PC-3 (cell line): ENCODE results near the gene STXBP6. TPM values are rescaled to one million over a fixed set of nuclear protein-coding genes. Genes with fewer than 3 reads are reported as not detected.

Source experiments
- ATAC-seq: fragments of 200-7000 bp; cut with Tn5 transposase; 2 replicates; pipeline ENCODE4 v1.9.1; 2020; ENCODE audit warnings: mild to moderate bottlenecking, moderate library complexity
- BruUV-seq: library from RNA; stranded (reverse); fragments of 400-500 nt; replicated peaks from 2 replicates; lab custom pipeline; 2021; lab: Mats Ljungman, UMichigan
- CTCF ChIA-PET: fragments of 300-600 bp; sonication (Branson Sonifier 250); formaldehyde crosslinking; loops from one replicate; lab custom pipeline; 2022; ENCODE audit warnings: antibody characterized with exemption; lab: Charles Lee
- POLR2A ChIA-PET: fragments of 300-600 bp; sonication (Branson Sonifier 250); formaldehyde crosslinking; loops from one replicate; lab custom pipeline; 2022; ENCODE audit warnings: antibody characterized with exemption; ENCODE audit not compliant: unreplicated experiment; lab: Charles Lee
- DNase-seq: peaks from one replicate; pipeline ENCODE4 v3.0.0-alpha.2; 2015
- H2AFZ ChIP-seq: fragments of 300-600 bp; sonication (generic); 2 replicates; pipeline ENCODE4 v1.6.0; 2016; ENCODE audit warnings: antibody characterized with exemption, low read length
- H3F3A ChIP-seq: fragments of 300-600 bp; sonication (generic); one replicate; pipeline ENCODE4 v1.6.0; 2017; ENCODE audit warnings: antibody characterized with exemption, low read length, control low read depth, mild to moderate bottlenecking; ENCODE audit not compliant: unreplicated experiment
- H3K27ac ChIP-seq: fragments of 300-600 bp; sonication (generic); 2 replicates; pipeline ENCODE4 v1.5.1; 2016; ENCODE audit warnings: mild to moderate bottlenecking, low read length
- H3K27me3 ChIP-seq: fragments of 300-600 bp; sonication (generic); 2 replicates; pipeline ENCODE4 v1.6.1; 2016; ENCODE audit warnings: low read length, mixed read lengths
- H3K36me3 ChIP-seq: fragments of 300-600 bp; sonication (generic); 2 replicates; pipeline ENCODE4 v1.6.1; 2016; ENCODE audit warnings: low read depth, mixed run types, low read length, mixed read lengths
- H3K4me1 ChIP-seq: fragments of 300-600 bp; sonication (generic); 2 replicates; pipeline ENCODE4 v1.5.1; 2016; ENCODE audit warnings: low read length; ENCODE audit not compliant: insufficient read depth
- H3K4me2 ChIP-seq: fragments of 300-600 bp; sonication (generic); 2 replicates; pipeline ENCODE4 v1.6.0; 2016; ENCODE audit warnings: low read length
- H3K4me3 ChIP-seq: fragments of 300-600 bp; sonication (generic); 2 replicates; pipeline ENCODE4 v1.5.1; 2016; ENCODE audit warnings: mild to moderate bottlenecking, low read length, mixed read lengths
- H3K79me2 ChIP-seq: fragments of 300-600 bp; sonication (generic); 2 replicates; pipeline ENCODE4 v1.6.1; 2017; ENCODE audit warnings: low read length, mixed read lengths
- H3K9ac ChIP-seq: fragments of 300-600 bp; sonication (generic); 2 replicates; pipeline ENCODE4 v1.6.0; 2016; ENCODE audit warnings: mild to moderate bottlenecking, low read length
- H3K9me2 ChIP-seq: fragments of 300-600 bp; sonication (generic); replicated peaks from 2 replicates; pipeline ENCODE4 v1.6.1; 2016; ENCODE audit warnings: mixed run types, low read length, mixed read lengths
- H3K9me3 ChIP-seq: fragments of 300-600 bp; sonication (generic); 2 replicates; pipeline ENCODE4 v1.6.1; 2016; ENCODE audit warnings: low read length, mixed read lengths
- H4K20me1 ChIP-seq: fragments of 300-600 bp; sonication (generic); 2 replicates; pipeline ENCODE4 v1.6.1; 2016; ENCODE audit warnings: low read length, mixed read lengths
- EZH2 ChIP-seq: fragments of 300-600 bp; sonication (generic); IDR thresholded peaks from one replicate; pipeline ENCODE4 v1.6.1; 2017; ENCODE audit warnings: antibody characterized with exemption, mild to moderate bottlenecking, low read length; ENCODE audit not compliant: unreplicated experiment
- EZH2phosphoT487 ChIP-seq: fragments of 300-600 bp; sonication (generic); IDR thresholded peaks from 2 replicates; pipeline ENCODE4 v1.6.1; 2018; ENCODE audit warnings: mild to moderate bottlenecking, antibody characterized with exemption, low read length, borderline replicate concordance
- intact Hi-C: fragments of 100-400 bp; cut with micrococcal nuclease; formaldehyde crosslinking; loops from 2 replicates; pipeline ENCODE4 v1.9.0; 2023
- total RNA-seq: library from RNA; depleted of rRNA; stranded (reverse); fragments of >200 nt; gene quantifications from 2 replicates; pipeline ENCODE4 v1.2.3, GENCODE V29; 2014
- TF ChIP-seq, protein P1 (sequence below): fragments of 300-600 bp; sonication (generic); conservative IDR thresholded peaks from 2 replicates; pipeline ENCODE4 v1.5.1; 2017; ENCODE audit warnings: antibody characterized with exemption, low read depth, mild to moderate bottlenecking, low read length

The STXBP6 gene
- total RNA-seq, 1 experiment from 2014 or later, result 0.40 TPM

DNA sequence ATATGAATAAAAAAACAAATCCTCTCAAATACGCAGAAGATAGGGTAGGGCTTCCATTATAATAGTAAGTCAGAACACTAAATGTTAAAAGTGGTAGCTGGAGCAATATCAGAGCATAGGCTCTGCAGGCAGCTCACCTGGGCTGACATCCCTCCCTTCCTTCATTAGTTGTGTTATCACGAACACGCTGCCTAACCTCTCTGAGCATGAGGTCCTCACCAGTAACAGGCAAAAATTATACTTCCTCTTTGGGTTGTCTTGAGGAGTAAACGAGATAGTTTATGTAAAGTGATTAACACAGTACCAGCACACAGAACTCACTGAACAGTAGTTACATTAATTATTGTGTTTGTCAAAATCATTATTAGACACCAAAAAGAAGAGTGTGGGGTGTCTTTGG, 154.3 kb downstream of the STXBP6 start:
- BruUV-seq, result no TSS peak
- TF ChIP-seq EZH2 (no peak), EZH2phosphoT487 (no peak)
- TF ChIP-seq, protein P1, sequence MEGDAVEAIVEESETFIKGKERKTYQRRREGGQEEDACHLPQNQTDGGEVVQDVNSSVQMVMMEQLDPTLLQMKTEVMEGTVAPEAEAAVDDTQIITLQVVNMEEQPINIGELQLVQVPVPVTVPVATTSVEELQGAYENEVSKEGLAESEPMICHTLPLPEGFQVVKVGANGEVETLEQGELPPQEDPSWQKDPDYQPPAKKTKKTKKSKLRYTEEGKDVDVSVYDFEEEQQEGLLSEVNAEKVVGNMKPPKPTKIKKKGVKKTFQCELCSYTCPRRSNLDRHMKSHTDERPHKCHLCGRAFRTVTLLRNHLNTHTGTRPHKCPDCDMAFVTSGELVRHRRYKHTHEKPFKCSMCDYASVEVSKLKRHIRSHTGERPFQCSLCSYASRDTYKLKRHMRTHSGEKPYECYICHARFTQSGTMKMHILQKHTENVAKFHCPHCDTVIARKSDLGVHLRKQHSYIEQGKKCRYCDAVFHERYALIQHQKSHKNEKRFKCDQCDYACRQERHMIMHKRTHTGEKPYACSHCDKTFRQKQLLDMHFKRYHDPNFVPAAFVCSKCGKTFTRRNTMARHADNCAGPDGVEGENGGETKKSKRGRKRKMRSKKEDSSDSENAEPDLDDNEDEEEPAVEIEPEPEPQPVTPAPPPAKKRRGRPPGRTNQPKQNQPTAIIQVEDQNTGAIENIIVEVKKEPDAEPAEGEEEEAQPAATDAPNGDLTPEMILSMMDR, result no peak
- POLR2A ChIA-PET, result no interaction called here
- no peaks in the 10 kb centered on the region for H4K20me1 ChIP-seq
- no peaks in the 10 kb centered on the region for H3K9me3 ChIP-seq
- no peak overlapping the region for H2AFZ ChIP-seq
- H3K27me3 ChIP-seq, result no peaks in the 10 kb centered on the region
- no peaks in the 10 kb centered on the region for H3K4me1 ChIP-seq
- no peak for ATAC-seq
- CTCF ChIA-PET, result no interaction called here
- H3K79me2 ChIP-seq, result no peaks in the 10 kb centered on the region
- H3F3A ChIP-seq, result no peaks in the 10 kb centered on the region
- no peak overlapping the region for H3K4me2 ChIP-seq
- intact Hi-C loops, result no loop called here
- no peak overlapping the region for H3K9ac ChIP-seq
- no peak overlapping the region for H3K27ac ChIP-seq
- H3K9me2 ChIP-seq, result no peaks in the 10 kb centered on the region
- H3K36me3 ChIP-seq, result no peaks in the 10 kb centered on the region
- DNase-seq, result no peak
- no peak overlapping the region for H3K4me3 ChIP-seq

DNA sequence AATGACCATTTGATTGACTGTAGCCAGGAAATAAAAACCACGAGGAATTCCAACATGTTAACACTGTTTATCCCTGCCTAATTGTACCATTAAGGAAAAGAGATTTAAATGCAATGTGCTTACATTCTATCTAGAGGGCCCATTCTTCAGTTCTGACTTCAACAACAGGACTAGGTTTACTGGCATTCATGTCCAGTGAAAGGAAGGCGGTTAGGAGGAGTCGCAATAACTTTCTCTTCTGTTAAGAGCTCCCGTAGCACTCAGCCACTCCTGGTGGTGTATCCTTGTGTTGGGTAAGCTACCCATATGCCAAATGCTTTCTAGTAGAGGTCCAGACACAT, 154.7 kb downstream of the STXBP6 start:
- no peak overlapping the region for H3K4me3 ChIP-seq
- H3K27me3 ChIP-seq, result no peaks in the 10 kb centered on the region
- TF ChIP-seq EZH2phosphoT487 (no peak), EZH2 (no peak)
- TF ChIP-seq, protein P1, result no peak
- H3K9ac ChIP-seq, result no peak overlapping the region
- no peaks in the 10 kb centered on the region for H3K9me3 ChIP-seq
- DNase-seq (no peak), ATAC-seq (no peak)
- POLR2A ChIA-PET, result no interaction called here
- H3K27ac ChIP-seq, result no peak overlapping the region
- H3K36me3 ChIP-seq, result no peaks in the 10 kb centered on the region
- H3F3A ChIP-seq, result no peaks in the 10 kb centered on the region
- no TSS peak for BruUV-seq
- CTCF ChIA-PET, result no interaction called here
- H3K4me1 ChIP-seq, result no peaks in the 10 kb centered on the region
- H3K9me2 ChIP-seq, result no peaks in the 10 kb centered on the region
- intact Hi-C loops, result no loop called here
- H2AFZ ChIP-seq, result no peak overlapping the region
- no peaks in the 10 kb centered on the region for H3K79me2 ChIP-seq
- H3K4me2 ChIP-seq, result no peak overlapping the region
- H4K20me1 ChIP-seq, result no peaks in the 10 kb centered on the region

DNA sequence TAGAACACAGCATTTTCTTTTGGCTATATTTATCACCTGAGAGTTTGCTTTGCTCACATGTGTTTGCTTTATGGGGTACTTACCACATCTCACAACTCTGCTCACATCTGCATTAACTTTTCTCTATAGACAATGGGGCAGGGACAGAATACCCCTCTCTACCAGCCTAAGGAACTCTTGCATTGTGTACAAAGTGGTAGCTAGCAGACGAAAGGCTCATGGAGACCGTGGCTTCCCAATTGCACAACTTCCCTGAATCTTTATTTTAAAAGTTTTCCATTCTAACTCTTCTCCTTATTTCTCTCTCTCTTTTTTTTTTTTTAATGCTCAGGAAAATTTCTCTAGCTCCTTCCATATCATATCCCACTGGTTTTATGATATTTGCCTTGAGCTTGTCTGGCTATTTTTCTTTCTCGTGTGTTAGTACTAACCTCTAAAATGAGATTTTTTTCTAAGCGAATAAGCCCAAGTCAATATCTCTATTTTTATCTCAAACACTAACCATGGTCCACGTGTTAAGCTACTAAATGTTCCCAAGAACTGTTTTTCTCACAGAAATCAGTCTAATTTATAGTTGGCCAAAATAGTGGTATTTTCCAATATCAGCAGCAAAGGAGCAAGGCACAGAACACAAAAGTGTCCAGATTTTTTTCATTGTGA, 155.2 kb downstream of the STXBP6 start:
- Histone ChIP-seq H3F3A (no peaks in the 10 kb centered on the region), H3K4me2 (no peak overlapping the region), H4K20me1 (no peaks in the 10 kb centered on the region), H3K9me3 (no peaks in the 10 kb centered on the region), H3K4me3 (no peak overlapping the region), H2AFZ (no peak overlapping the region), H3K36me3 (no peaks in the 10 kb centered on the region), H3K4me1 (no peaks in the 10 kb centered on the region), H3K27ac (no peak overlapping the region), H3K9me2 (no peaks in the 10 kb centered on the region), H3K79me2 (no peaks in the 10 kb centered on the region), H3K9ac (no peak overlapping the region), H3K27me3 (no peaks in the 10 kb centered on the region)
- DNase-seq (no peak), ATAC-seq (no peak)
- POLR2A ChIA-PET, result no interaction called here
- intact Hi-C loops, result no loop called here
- BruUV-seq, result no TSS peak
- CTCF ChIA-PET, result no interaction called here
- TF ChIP-seq, protein P1, result no peak
- TF ChIP-seq EZH2phosphoT487 (no peak), EZH2 (no peak)
